ENCODE results near the gene MYO16.
"Not testable (repeated sequence)": the region's sequence is repeated elsewhere in the genome, so short reads cannot be mapped to it uniquely, and the experiment has no call there.

Gene MYO16

GRCh38 chr13:108779308-108779707 is 149.9 kb downstream of the MYO16 start:
- DNase-seq (ENCODE audit: low spot score): no peak
- no peak for TF ChIP-seq CTCF (IDR thresholded peaks at IDR 0.05; ENCODE audit: extremely low read depth, insufficient read depth, missing control alignments)
- in situ Hi-C loops (cut with MboI; ENCODE audit: low pct_unique_long_range_greater_than_20kb, low sequenced_read_pairs, unreplicated experiment): no loop called here

- no peak for DNase-seq (ENCODE audit: low spot score)
- in situ Hi-C loops (cut with MboI; ENCODE audit: low pct_unique_long_range_greater_than_20kb, low sequenced_read_pairs, unreplicated experiment): no loop called here
- TF ChIP-seq CTCF (IDR thresholded peaks at IDR 0.05; ENCODE audit: extremely low read depth, insufficient read depth, missing control alignments): no peak
These were observed 151.3 kb downstream of the MYO16 start for GRCh38 chr13:108780706-108781105.

- in situ Hi-C loops (cut with MboI; ENCODE audit: low pct_unique_long_range_greater_than_20kb, low sequenced_read_pairs, unreplicated experiment): no loop called here
- no peak for TF ChIP-seq CTCF (IDR thresholded peaks at IDR 0.05; ENCODE audit: extremely low read depth, insufficient read depth, missing control alignments)
- DNase-seq (ENCODE audit: low spot score): no peak
These were observed 151.9 kb downstream of the MYO16 start for GRCh38 chr13:108781312-108781711.

- DNase-seq (ENCODE audit: low spot score); in situ Hi-C loops (cut with MboI; ENCODE audit: low pct_unique_long_range_greater_than_20kb, low sequenced_read_pairs, unreplicated experiment): not testable (repeated sequence)
These were observed 153.1 kb downstream of the MYO16 start for GRCh38 chr13:108782480-108782879.

- DNase-seq (ENCODE audit: low spot score): no peak
- in situ Hi-C loops (cut with MboI; ENCODE audit: low pct_unique_long_range_greater_than_20kb, low sequenced_read_pairs, unreplicated experiment): no loop called here
- TF ChIP-seq CTCF (IDR thresholded peaks at IDR 0.05; ENCODE audit: extremely low read depth, insufficient read depth, missing control alignments): no peak
These were observed 156.4 kb downstream of the MYO16 start for GRCh38 chr13:108785844-108786243.

- no peak for DNase-seq (ENCODE audit: low spot score)
- TF ChIP-seq CTCF (IDR thresholded peaks at IDR 0.05; ENCODE audit: extremely low read depth, insufficient read depth, missing control alignments): no peak
- in situ Hi-C loops (cut with MboI; ENCODE audit: low pct_unique_long_range_greater_than_20kb, low sequenced_read_pairs, unreplicated experiment): no loop called here
These were observed 157.2 kb downstream of the MYO16 start for GRCh38 chr13:108786456-108787200.

GRCh38 chr13:108787700-108788414 is 158.4 kb downstream of the MYO16 start:
- TF ChIP-seq CTCF (IDR thresholded peaks at IDR 0.05; ENCODE audit: extremely low read depth, insufficient read depth, missing control alignments): no peak
- no peak for DNase-seq (ENCODE audit: low spot score)
- in situ Hi-C loops (cut with MboI; ENCODE audit: low pct_unique_long_range_greater_than_20kb, low sequenced_read_pairs, unreplicated experiment): no loop called here

Measured in GM13977 (cell line).